A673 (cell line): ENCODE results near the gene ZNF777. TPM values are rescaled to one million over a fixed set of nuclear protein-coding genes. Genes with fewer than 3 reads are reported as not detected.

ENCODE experiments used
- BruUV-seq: library from RNA; stranded (reverse); fragments of 400-500 nt; replicated peaks from 2 replicates; lab custom pipeline; 2021; lab: Mats Ljungman, UMichigan
- CTCF ChIA-PET: fragments of 300-600 bp; sonication (Branson Sonifier 250); formaldehyde crosslinking; loops from one replicate; lab custom pipeline; 2022; ENCODE audit warnings: antibody characterized with exemption; lab: Charles Lee
- POLR2A ChIA-PET: fragments of 300-600 bp; sonication (Branson Sonifier 250); formaldehyde crosslinking; loops from one replicate; lab custom pipeline; 2022; ENCODE audit warnings: antibody characterized with exemption; ENCODE audit not compliant: low non-redundant PET; lab: Charles Lee
- DNase-seq: peaks from one replicate; pipeline ENCODE4 v3.0.0-alpha.2; 2015; ENCODE audit warnings: low spot score
- H3K27ac ChIP-seq: fragments of 200-600 bp; sonication (generic); 2 replicates; pipeline ENCODE4 v1.5.1; 2016; ENCODE audit warnings: mixed run types, low read depth, mild to moderate bottlenecking, mixed read lengths, antibody characterized with exemption, low read length; ENCODE audit not compliant: poor library complexity, severe bottlenecking
- H3K27me3 ChIP-seq: fragments of 200-600 bp; sonication (generic); replicated peaks from 2 replicates; pipeline ENCODE4 v1.6.1; 2017; ENCODE audit warnings: mixed run types, low read depth, mild to moderate bottlenecking, mixed read lengths, antibody characterized with exemption, low read length; ENCODE audit not compliant: insufficient read depth, poor library complexity
- H3K36me3 ChIP-seq: fragments of 200-600 bp; sonication (generic); 2 replicates; pipeline ENCODE4 v1.6.1; 2016; ENCODE audit warnings: mixed run types, mild to moderate bottlenecking, mixed read lengths, antibody characterized with exemption, low read length; ENCODE audit not compliant: insufficient read depth, poor library complexity, severe bottlenecking
- H3K4me1 ChIP-seq: fragments of 200-600 bp; sonication (generic); 2 replicates; pipeline ENCODE4 v1.6.1; 2017; ENCODE audit warnings: mixed run types, mild to moderate bottlenecking, mixed read lengths, antibody characterized with exemption, low read length; ENCODE audit not compliant: insufficient read depth, poor library complexity, severe bottlenecking
- H3K4me3 ChIP-seq: fragments of 200-600 bp; sonication (generic); 2 replicates; pipeline ENCODE4 v1.5.1; 2016; ENCODE audit warnings: low read depth, mixed run types, mild to moderate bottlenecking, mixed read lengths, low read length; ENCODE audit not compliant: poor library complexity, severe bottlenecking
- H3K9me3 ChIP-seq: fragments of 200-600 bp; sonication (generic); 2 replicates; pipeline ENCODE4 v1.6.1; 2016; ENCODE audit warnings: mixed run types, low read depth, mild to moderate bottlenecking, mixed read lengths, antibody characterized with exemption, low read length; ENCODE audit not compliant: poor library complexity, severe bottlenecking
- CTCF ChIP-seq: fragments of 300-800, 200-600 bp; sonication (generic); conservative IDR thresholded peaks from 2 replicates; pipeline ENCODE4 v1.5.1; 2017; ENCODE audit warnings: low read depth, mild to moderate bottlenecking, antibody characterized with exemption, low read length, moderate library complexity, mixed read lengths
- EZH2 ChIP-seq: fragments of 200-600 bp; sonication (generic); IDR thresholded peaks from 2 replicates; pipeline ENCODE4 v1.6.1; 2017; ENCODE audit warnings: borderline replicate concordance, low read depth, mild to moderate bottlenecking, mixed read lengths, antibody characterized with exemption, low read length; ENCODE audit not compliant: poor library complexity, severe bottlenecking
- intact Hi-C: fragments of 100-400 bp; cut with micrococcal nuclease; formaldehyde crosslinking; loops from one replicate; pipeline ENCODE4 v1.10.0; 2022; ENCODE audit not compliant: unreplicated experiment
- total RNA-seq: library from RNA; stranded (reverse); gene quantifications from 2 replicates; pipeline ENCODE4 v1.2.3, GENCODE V29; 2021

Gene ZNF777
- total RNA-seq, 1 experiment from 2014 or later: 19.3 TPM

- Histone ChIP-seq H3K4me3 (no peak overlapping the region), H3K27ac (no peak overlapping the region), H3K9me3 (peaks cover 6% of the 10 kb centered on the region), H3K4me1 (no peaks in the 10 kb centered on the region), H3K27me3 (no peaks in the 10 kb centered on the region), H3K36me3 (no peaks in the 10 kb centered on the region)
- no TSS peak for BruUV-seq
- intact Hi-C loops: no loop called here
- DNase-seq: no peak
- TF ChIP-seq CTCF: no peak
- TF ChIP-seq EZH2: no peak
- ChIA-PET POLR2A (interaction anchor here (0.5 kb wide), 1 partner anchor 12 kb away, joined by 3 read pairs; no protein-coding TSS in a partner anchor), CTCF (no interaction called here)
Measured at GRCh38 chr7:149468208-149468607, 7.3 kb upstream of the ZNF777 start.

GRCh38 chr7:149467321-149467859, 6.5 kb upstream of the ZNF777 start:
- H3K4me3 ChIP-seq: no peak overlapping the region
- H3K27me3 ChIP-seq: no peaks in the 10 kb centered on the region
- DNase-seq: no peak
- BruUV-seq: no TSS peak
- peaks cover 6% of the 10 kb centered on the region for H3K9me3 ChIP-seq
- intact Hi-C loops: no loop called here
- H3K27ac ChIP-seq: no peak overlapping the region
- H3K36me3 ChIP-seq: no peaks in the 10 kb centered on the region
- TF ChIP-seq EZH2 (no peak), CTCF (no peak)
- ChIA-PET POLR2A (no interaction called here), CTCF (no interaction called here)
- no peaks in the 10 kb centered on the region for H3K4me1 ChIP-seq

- no peak for DNase-seq
- no TSS peak for BruUV-seq
- H3K4me3 ChIP-seq: no peak overlapping the region
- intact Hi-C loops: no loop called here
- no peaks in the 10 kb centered on the region for H3K27me3 ChIP-seq
- H3K36me3 ChIP-seq: no peaks in the 10 kb centered on the region
- peaks cover 6% of the 10 kb centered on the region for H3K9me3 ChIP-seq
- CTCF ChIA-PET: no interaction called here
- TF ChIP-seq EZH2 (no peak), CTCF (no peak)
- H3K4me1 ChIP-seq: no peaks in the 10 kb centered on the region
- no peak overlapping the region for H3K27ac ChIP-seq
- POLR2A ChIA-PET: no interaction called here
Measured at GRCh38 chr7:149466364-149466763, 5.5 kb upstream of the ZNF777 start.
